Suprapubic skin (tissue), 4 donors: ENCODE data around the gene CBLIF.

Experiments
- EP300 ChIP-seq: sonication (generic); formaldehyde crosslinking; IDR thresholded peaks from one replicate; pipeline ENCODE4 v1.6.1; 2017; ENCODE audit warnings: antibody characterized with exemption
- POLR2A ChIP-seq, 2 donors: fragments of 450-650 bp; IDR thresholded peaks; one replicate each; pipeline ENCODE4 v1.6.1; 2017; ENCODE audit warnings: antibody characterized with exemption in 2 of 2, mild to moderate bottlenecking in 2 of 2, moderate library complexity in 2 of 2
- POLR2AphosphoS5 ChIP-seq, 3 donors: sonication (generic); formaldehyde crosslinking; IDR thresholded peaks; one replicate each; pipeline ENCODE4 v1.6.1; 2017; ENCODE audit warnings: antibody characterized with exemption in 3 of 3
- TF ChIP-seq, protein P1 (sequence below), 2 donors: fragments of 200-600 bp in 1 of 2; fragments of 450-650 bp in 1 of 2; sonication (generic) in 1 of 2; IDR thresholded peaks; one replicate each; pipeline ENCODE4 v1.5.1; 2016 to 2019; ENCODE audit warnings: antibody characterized with exemption in 2 of 2, mild to moderate bottlenecking in 1 of 2, moderate library complexity in 1 of 2

DNA sequence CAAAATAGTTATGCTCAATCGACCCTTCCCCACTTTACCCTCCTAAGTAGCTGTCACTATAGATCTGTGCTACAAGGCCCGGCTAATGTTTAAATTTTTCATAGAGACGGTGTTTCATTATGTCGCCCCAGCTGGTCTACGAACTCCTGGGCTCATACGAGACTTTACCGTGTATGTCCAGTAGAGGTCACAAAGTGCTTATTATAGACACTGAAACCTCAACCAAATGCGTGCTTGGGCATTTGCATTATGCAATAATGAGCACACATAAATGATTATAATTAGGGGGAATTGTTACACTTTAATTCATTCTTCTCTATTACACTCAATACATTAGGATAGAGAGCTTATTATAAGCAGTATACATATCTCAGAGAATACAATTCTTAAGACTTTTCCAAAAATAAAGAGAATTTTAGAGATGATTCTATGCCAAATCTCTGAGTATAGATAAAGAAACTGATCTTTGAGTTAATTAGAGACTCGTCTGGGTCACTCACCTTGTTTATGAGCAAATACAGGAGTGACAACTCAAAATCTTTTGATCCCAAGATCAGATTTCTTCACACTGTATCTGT, 22.2 kb downstream of the CBLIF start:
- TF ChIP-seq POLR2AphosphoS5 (IDR thresholded peaks at IDR 0.05) = no peak
- TF ChIP-seq, protein P1, sequence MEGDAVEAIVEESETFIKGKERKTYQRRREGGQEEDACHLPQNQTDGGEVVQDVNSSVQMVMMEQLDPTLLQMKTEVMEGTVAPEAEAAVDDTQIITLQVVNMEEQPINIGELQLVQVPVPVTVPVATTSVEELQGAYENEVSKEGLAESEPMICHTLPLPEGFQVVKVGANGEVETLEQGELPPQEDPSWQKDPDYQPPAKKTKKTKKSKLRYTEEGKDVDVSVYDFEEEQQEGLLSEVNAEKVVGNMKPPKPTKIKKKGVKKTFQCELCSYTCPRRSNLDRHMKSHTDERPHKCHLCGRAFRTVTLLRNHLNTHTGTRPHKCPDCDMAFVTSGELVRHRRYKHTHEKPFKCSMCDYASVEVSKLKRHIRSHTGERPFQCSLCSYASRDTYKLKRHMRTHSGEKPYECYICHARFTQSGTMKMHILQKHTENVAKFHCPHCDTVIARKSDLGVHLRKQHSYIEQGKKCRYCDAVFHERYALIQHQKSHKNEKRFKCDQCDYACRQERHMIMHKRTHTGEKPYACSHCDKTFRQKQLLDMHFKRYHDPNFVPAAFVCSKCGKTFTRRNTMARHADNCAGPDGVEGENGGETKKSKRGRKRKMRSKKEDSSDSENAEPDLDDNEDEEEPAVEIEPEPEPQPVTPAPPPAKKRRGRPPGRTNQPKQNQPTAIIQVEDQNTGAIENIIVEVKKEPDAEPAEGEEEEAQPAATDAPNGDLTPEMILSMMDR (IDR thresholded peaks at IDR 0.05) = peak; percentile 30 to 33
- TF ChIP-seq POLR2A (IDR thresholded peaks at IDR 0.05) = no peak
- no peak for TF ChIP-seq EP300
